Prostate gland (tissue), 2 donors: ENCODE measurements around the gene FRMD4B.

ENCODE experiments used
- CTCF ChIP-seq, 4 experiments: fragments of 200-600 bp in 2 of 4; fragments of 450-650 bp in 2 of 4; sonication (generic) in 2 of 4; IDR thresholded peaks; 1 replicate in 3 of 4; 2 replicates in 1 of 4; pipeline ENCODE4 v1.5.1; 2016 to 2019; ENCODE audit warnings: antibody characterized with exemption in 4 of 4, mild to moderate bottlenecking in 2 of 4, moderate library complexity in 2 of 4
- POLR2A ChIP-seq: fragments of 450-650 bp; IDR thresholded peaks from one replicate; pipeline ENCODE4 v1.6.1; 2016; ENCODE audit warnings: antibody characterized with exemption, mild to moderate bottlenecking

GRCh38 chr3:69210068-69210730 is 175.7 kb downstream of the FRMD4B start:
- TF ChIP-seq CTCF (IDR thresholded peaks at IDR 0.05), result no peak
- no peak for TF ChIP-seq POLR2A
